ENCODE data around the gene RIGI. TPM values are rescaled to one million over a fixed set of nuclear protein-coding genes. Genes with fewer than 3 reads are reported as not detected.
"Not testable (repeated sequence)": the region's sequence is repeated elsewhere in the genome, so short reads cannot be mapped to it uniquely, and the experiment has no call there.

RIGI gene
- total RNA-seq, 2 donors from 2014 or later = 3.0 to 8.5 TPM

- no peak for TF ChIP-seq CTCF (IDR thresholded peaks at IDR 0.05)
- Histone ChIP-seq H3K9ac (ENCODE audit: low read depth in 2 of 2, low read length in 2 of 2) (no peak overlapping the region), H3K36me3 (no peaks in the 10 kb centered on the region), H3K4me1 (peaks cover 8% of the 10 kb centered on the region), H3K4me3 (no peak overlapping the region), H3K27ac (no peak overlapping the region), H3K9me3 (no peaks in the 10 kb centered on the region), H3K27me3 (no peaks in the 10 kb centered on the region)
- no peak for DNase-seq
- intact Hi-C loops (cut with DNase I) = no loop called here
These were observed 28.1 kb upstream of the RIGI start for GRCh38 chr9:32554107-32554506.

- Histone ChIP-seq H3K27ac (peak within 1 kb of the TSS; percentile 95), H3K4me3 (peak within 1 kb of the TSS; percentile 86), H3K4me1 (peaks cover 8% of the 10 kb centered on the region), H3K36me3 (no peaks in the 10 kb centered on the region), H3K9ac (ENCODE audit: low read depth in 2 of 2, low read length in 2 of 2) (peak within 1 kb of the TSS; percentile 95 to 99), H3K9me3 (no peaks in the 10 kb centered on the region), H3K27me3 (no peaks in the 10 kb centered on the region)
- TF ChIP-seq CTCF (IDR thresholded peaks at IDR 0.05) = no peak
- DNase-seq = peak; percentile 90
- intact Hi-C loops (cut with DNase I) = no loop called here
These were observed 26.3 kb upstream of the RIGI start, which contains the start of the genes SMIM27 and TOPORS for GRCh38 chr9:32552172-32552872. TSS of gene SMIM27 (plus strand) at chr9:32552327. CDS start at chr9:32552435, 108 bp downstream. TSS of gene TOPORS (minus strand) at chr9:32552586. CDS start at chr9:32552436, 150 bp downstream.

- Histone ChIP-seq H3K4me1 (peaks cover 8% of the 10 kb centered on the region), H3K4me3 (peak overlapping the region; percentile 86), H3K27ac (peak overlapping the region; percentile 95), H3K27me3 (no peaks in the 10 kb centered on the region), H3K36me3 (no peaks in the 10 kb centered on the region), H3K9ac (ENCODE audit: low read depth in 2 of 2, low read length in 2 of 2) (peak overlapping the region; percentile 95 to 99), H3K9me3 (no peaks in the 10 kb centered on the region)
- no peak for TF ChIP-seq CTCF (IDR thresholded peaks at IDR 0.05)
- intact Hi-C loops (cut with DNase I) = no loop called here
- DNase-seq = peak; percentile 53
These were observed 25.5 kb upstream of the RIGI start for GRCh38 chr9:32551276-32552051.

GRCh38 chr9:32550562-32551275 lies 24.7 kb upstream of the RIGI start:
- Histone ChIP-seq H3K4me1 (peaks cover 8% of the 10 kb centered on the region), H3K27ac (peak overlapping the region; percentile 95), H3K9me3 (no peaks in the 10 kb centered on the region), H3K27me3 (no peaks in the 10 kb centered on the region), H3K36me3 (no peaks in the 10 kb centered on the region), H3K4me3 (peak overlapping the region; percentile 86), H3K9ac (ENCODE audit: low read depth in 2 of 2, low read length in 2 of 2) (peak overlapping the region; percentile 95 to 99)
- DNase-seq = peak; percentile 94
- intact Hi-C loops (cut with DNase I) = no loop called here
- TF ChIP-seq CTCF (IDR thresholded peaks at IDR 0.05) = no peak

- Histone ChIP-seq H3K27ac (peak overlapping the region; percentile 95), H3K4me3 (peak overlapping the region; percentile 86), H3K4me1 (peaks cover 8% of the 10 kb centered on the region), H3K9me3 (no peaks in the 10 kb centered on the region), H3K9ac (ENCODE audit: low read depth in 2 of 2, low read length in 2 of 2) (peak overlapping the region; percentile 74 to 99), H3K36me3 (no peaks in the 10 kb centered on the region), H3K27me3 (no peaks in the 10 kb centered on the region)
- intact Hi-C loops (cut with DNase I) = no loop called here
- no peak for DNase-seq
- no peak for TF ChIP-seq CTCF (IDR thresholded peaks at IDR 0.05)
These were observed 24.2 kb upstream of the RIGI start for GRCh38 chr9:32550150-32550561.

- H3K27ac ChIP-seq; H3K9ac ChIP-seq (ENCODE audit: low read depth in 2 of 2, low read length in 2 of 2); H3K36me3 ChIP-seq; H3K4me1 ChIP-seq; intact Hi-C loops (cut with DNase I); DNase-seq; H3K9me3 ChIP-seq; H3K4me3 ChIP-seq; H3K27me3 ChIP-seq: not testable (repeated sequence)
These were observed 22.2 kb upstream of the RIGI start for GRCh38 chr9:32548213-32548612.

Measured in colonic mucosa (tissue), 4 donors.